ENCODE measurements around the gene SEMA3A. TPM values are rescaled to one million over a fixed set of nuclear protein-coding genes. Genes with fewer than 3 reads are reported as not detected.
A peak's percentile ranks its signal among the peaks of the same experiment; 100 is the strongest.

SEMA3A gene
- total and polyA plus RNA-seq, 2 of the 13 experiments (the other 11 are each of a cell fraction or from before 2014, with no cell fraction given), result 0.29 to 1.2 TPM

DNA sequence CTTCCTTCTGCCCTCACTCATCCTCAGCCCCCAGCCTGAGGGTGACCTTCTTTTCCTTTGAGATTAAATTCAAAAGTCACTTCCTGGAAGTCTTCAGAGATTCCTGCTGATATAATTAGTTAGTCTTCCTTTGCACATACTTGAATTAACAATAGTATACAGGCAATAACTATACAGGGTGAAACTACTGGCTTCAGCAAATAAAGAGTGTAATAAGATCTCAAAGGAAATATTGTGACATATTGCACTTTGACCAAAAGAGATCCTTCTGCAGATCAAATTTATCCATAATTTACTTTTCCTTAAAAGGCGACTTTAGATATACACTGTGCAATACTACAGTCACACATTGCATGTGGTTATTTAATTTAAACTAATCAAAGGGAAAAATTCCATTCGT, 123.8 kb downstream of the SEMA3A start:
- Histone ChIP-seq H4K20me1 (ENCODE audit: insufficient read depth, low read length) (no peaks in the 10 kb centered on the region), H3K4me2 (ENCODE audit: low read depth, low read length) (no peak overlapping the region), H3K27ac (ENCODE audit: extremely low read length, insufficient read depth, low read length) (no peak overlapping the region), H2AFZ (ENCODE audit: low read length) (no peak overlapping the region), H3K9ac (ENCODE audit: insufficient read depth, low read depth, low read length) (no peak overlapping the region), H3K9me3 (ENCODE audit: low read length) (no peaks in the 10 kb centered on the region), H3K27me3 (ENCODE audit: control insufficient read depth in 1 of 2, insufficient read depth in 2 of 2, low read length in 2 of 2) (no peaks in the 10 kb centered on the region), H3K4me1 (ENCODE audit: insufficient read depth, low read length) (peaks cover 11% of the 10 kb centered on the region), H3K36me3 (replicated peaks in 1 of 2; ENCODE audit: control insufficient read depth in 1 of 2, insufficient read depth in 2 of 2, low read length in 2 of 2) (no peaks in the 10 kb centered on the region), H3K4me3 (replicated peaks in 1 of 3; ENCODE audit: insufficient read depth in 1 of 3, low read depth in 2 of 3, low read length in 3 of 3) (no peak overlapping the region), H3K79me2 (ENCODE audit: insufficient read depth, low read length) (no peaks in the 10 kb centered on the region)
- ChIA-PET POLR2A (no interaction called here), CTCF (ENCODE audit: low intra/inter-chr PET ratio, low total read pairs) (no interaction called here)
- intact Hi-C loops (cut with micrococcal nuclease; ENCODE audit: unreplicated experiment), result loop anchor here (5.0 kb wide), 1 partner anchor 93 kb away; no protein-coding TSS in a partner anchor
- no peak for FAIRE-seq
- ATAC-seq, result no peak; the same call in 2 of the 3 replicates
- in situ Hi-C loops (cut with HindIII; ENCODE audit: extremely low pct_ligation_motif_present, low pct_unique_long_range_greater_than_20kb), result no loop called here
- 49% methylated on average over 2 of the region's 2 CpGs for WGBS (ENCODE audit: low lambda C conversion rate)
- DNase-seq (ENCODE audit: low spot score), result peak; percentile 45
- no TSS peak for BruUV-seq (replicated peaks)
- TF ChIP-seq ZNF501 (CRISPR knock-in tag; IDR thresholded peaks at IDR 0.05) (no peak), HHEX (CRISPR knock-in tag; IDR thresholded peaks at IDR 0.05) (no peak), FOXA3 (CRISPR knock-in tag; IDR thresholded peaks at IDR 0.05) (0 out of 2 replicates have a peak, but pooled peaks have one; percentile 17), SIX1 (CRISPR knock-in tag; IDR thresholded peaks at IDR 0.05; ENCODE audit: borderline replicate concordance) (0 out of 2 replicates have a peak, but pooled peaks have one; percentile 54), KAT7 (CRISPR knock-in tag; IDR thresholded peaks at IDR 0.05; ENCODE audit: borderline replicate concordance) (no peak), TCF7 (IDR thresholded peaks at IDR 0.05; ENCODE audit: low read depth) (no peak), ZSCAN29 (CRISPR knock-in tag; conservative IDR thresholded peaks at IDR 0.05) (no peak), SNAPC5 (CRISPR knock-in tag; IDR thresholded peaks at IDR 0.05; ENCODE audit: borderline replicate concordance) (no peak), KMT2A (CRISPR knock-in tag; IDR thresholded peaks at IDR 0.05) (no peak), FOXA1 (IDR thresholded peaks at IDR 0.05) (no peak), FOXA1 (CRISPR knock-in tag; IDR thresholded peaks at IDR 0.05) (0 out of 2 replicates have a peak, but pooled peaks have one; percentile 17), ARID5B (CRISPR knock-in tag; IDR thresholded peaks at IDR 0.05) (peak; percentile 36; the same call in 1 of the 2 replicates), SALL1 (CRISPR knock-in tag; IDR thresholded peaks at IDR 0.05) (no peak), NKX3-1 (CRISPR knock-in tag; IDR thresholded peaks at IDR 0.05) (no peak), EEA1 (CRISPR knock-in tag; IDR thresholded peaks at IDR 0.05; ENCODE audit: borderline replicate concordance) (no peak), NCOR1 (IDR thresholded peaks at IDR 0.05; ENCODE audit: borderline replicate concordance, low read length) (0 out of 2 replicates have a peak, but pooled peaks have one; percentile 23), SIX4 (CRISPR knock-in tag; IDR thresholded peaks at IDR 0.05) (peak; percentile 84; the same call in 1 of the 2 replicates), THAP11 (CRISPR knock-in tag; IDR thresholded peaks at IDR 0.05) (no peak), ZMAT3 (CRISPR knock-in tag; conservative IDR thresholded peaks at IDR 0.05) (no peak), ZNF326 (CRISPR knock-in tag; IDR thresholded peaks at IDR 0.05; ENCODE audit: borderline replicate concordance) (no peak), HNF4A (CRISPR knock-in tag; IDR thresholded peaks at IDR 0.05) (peak; percentile 42), RORA (CRISPR knock-in tag; IDR thresholded peaks at IDR 0.05) (no peak)
- TF ChIP-seq, protein P1, sequence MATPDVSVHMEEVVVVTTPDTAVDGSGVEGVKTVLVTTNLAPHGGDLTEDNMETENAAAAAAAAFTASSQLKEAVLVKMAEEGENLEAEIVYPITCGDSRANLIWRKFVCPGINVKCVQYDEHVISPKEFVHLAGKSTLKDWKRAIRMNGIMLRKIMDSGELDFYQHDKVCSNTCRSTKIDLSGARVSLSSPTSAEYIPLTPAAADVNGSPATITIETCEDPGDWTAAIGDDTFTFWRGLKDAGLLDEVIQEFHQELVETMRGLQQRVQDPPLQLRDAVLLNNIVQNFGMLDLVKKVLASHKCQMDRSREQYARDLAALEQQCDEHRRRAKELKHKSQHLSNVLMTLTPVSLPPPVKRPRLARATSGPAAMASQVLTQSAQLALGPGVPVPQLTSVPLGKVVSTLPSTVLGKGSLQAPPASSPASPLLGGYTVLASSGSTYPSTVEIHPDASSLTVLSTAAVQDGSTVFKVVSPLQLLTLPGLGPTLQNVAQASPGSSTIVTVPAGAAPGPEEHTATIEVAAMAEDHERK (CRISPR knock-in tag; IDR thresholded peaks at IDR 0.05; ENCODE audit: low read depth), result no peak
